Gastrocnemius medialis (tissue), 4 donors: ENCODE data around the gene ABCB4. TPM values are rescaled to one million over a fixed set of nuclear protein-coding genes. Genes with fewer than 3 reads are reported as not detected.

Experiments used
- ATAC-seq, 2 donors: fragments of 150-250 bp; one replicate each; pipeline ENCODE4 v1.9.1; 2016
- DNase-seq, 2 donors: peaks; one replicate each; pipeline ENCODE4 v3.0.0-alpha.2; 2019
- H3K27ac ChIP-seq, 4 donors: fragments of 200-600 bp; sonication (generic); 1 replicate in 1 of 4; 2 replicates in 3 of 4; pipeline ENCODE4 v1.5.1; 2016 to 2018; ENCODE audit warnings: mild to moderate bottlenecking in 2 of 4, moderate library complexity in 1 of 4
- H3K27me3 ChIP-seq, 3 donors: fragments of 200-600 bp; sonication (generic) in 2 of 3; 1 replicate in 1 of 3; 2 replicates in 2 of 3; pipeline versions ENCODE4 v1.5.1 to v1.6.0; 2016 to 2019; ENCODE audit warnings: mild to moderate bottlenecking in 1 of 3, moderate library complexity in 1 of 3
- H3K36me3 ChIP-seq, 2 donors: fragments of 200-600 bp; sonication (generic) in 1 of 2; one replicate each; pipeline ENCODE4 v1.5.1; 2017 to 2018
- H3K4me1 ChIP-seq, 2 donors: fragments of 200-600 bp; sonication (generic) in 1 of 2; one replicate each; pipeline ENCODE4 v1.5.1; 2016 to 2017; ENCODE audit warnings: mild to moderate bottlenecking in 2 of 2
- H3K4me3 ChIP-seq, 4 donors: fragments of 200-600 bp; sonication (generic) in 3 of 4; 1 replicate in 1 of 4; 2 replicates in 3 of 4; pipeline ENCODE4 v1.5.1; 2016 to 2019; ENCODE audit warnings: mild to moderate bottlenecking in 2 of 4
- H3K9me3 ChIP-seq, 3 donors: fragments of 200-600 bp; sonication (generic) in 2 of 3; 1 replicate in 1 of 3; 2 replicates in 2 of 3; pipeline ENCODE4 v1.5.1; 2016 to 2019
- POLR2A ChIP-seq, 2 donors: fragments of 450-650 bp; IDR thresholded peaks; one replicate each; pipeline ENCODE4 v1.6.1; 2017; ENCODE audit warnings: antibody characterized with exemption in 2 of 2, mild to moderate bottlenecking in 2 of 2, moderate library complexity in 2 of 2
- in situ Hi-C, 4 donors: fragments of 200-750 bp; cut with MboI; loops; one replicate each; pipeline versions ENCODE4 v1.15.0 to v1.8.0; 2017; ENCODE audit warnings: low sequenced_read_pairs in 4 of 4
- intact Hi-C: fragments of 100-400 bp; cut with DNase I; formaldehyde crosslinking; loops from one replicate; pipeline ENCODE4 v1.15.1; 2023; ENCODE audit warnings: low total_unique reads
- total RNA-seq, 4 donors: library from RNA; depleted of rRNA; stranded (reverse); fragments of >200 nt; gene quantifications; one replicate each; pipeline versions ENCODE4 v1.1.0 to v1.2.3, GENCODE V29; 2016
- TF ChIP-seq, protein P1 (sequence below), 5 experiments: fragments of 450-650 bp in 3 of 5; fragments of 200-600 bp in 2 of 5; sonication (generic) in 2 of 5; IDR thresholded peaks in 4 of 5; conservative IDR thresholded peaks in 1 of 5; 1 replicate in 4 of 5; 2 replicates in 1 of 5; pipeline ENCODE4 v1.5.1; 2016 to 2019; ENCODE audit warnings: antibody characterized with exemption in 5 of 5, mild to moderate bottlenecking in 3 of 5, moderate library complexity in 3 of 5

ABCB4 gene
- total RNA-seq, 4 donors from 2014 or later = 0.61 to 2.3 (median 1.1) TPM

DNA sequence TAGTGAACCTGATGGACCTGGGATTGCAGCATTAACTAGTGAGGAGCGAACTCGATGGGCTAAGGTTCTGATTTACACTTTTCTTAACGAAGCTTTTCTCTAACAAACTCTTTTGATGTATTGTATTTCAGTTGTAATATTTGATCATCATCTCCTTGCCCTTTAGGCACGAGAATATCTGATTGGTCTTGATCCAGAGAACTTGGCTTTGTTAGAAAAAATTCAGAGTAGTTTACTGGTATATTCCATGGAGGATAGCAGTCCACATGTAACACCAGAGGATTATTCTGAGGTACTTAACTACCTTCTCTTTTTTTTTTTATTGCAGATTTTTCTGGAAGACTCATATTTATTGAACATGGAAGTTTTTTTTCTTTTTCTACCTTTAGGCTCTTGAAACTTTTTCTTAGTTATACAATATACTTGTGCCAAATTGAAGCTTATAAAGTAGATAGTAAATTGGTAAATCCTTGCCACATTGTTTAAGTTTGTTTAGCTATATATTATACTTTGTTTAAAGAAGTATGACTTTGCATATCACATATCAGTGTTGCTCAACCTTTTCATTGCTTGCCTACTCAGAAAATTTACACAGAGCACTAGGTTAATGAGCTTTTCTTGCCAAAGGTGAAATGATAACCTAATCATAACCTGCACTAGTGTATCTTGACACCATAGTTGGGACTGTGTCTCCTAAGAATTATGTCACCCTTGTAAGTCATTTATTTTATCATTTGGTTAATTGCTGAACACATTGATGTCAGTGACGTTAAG lies 99.6 kb downstream of the ABCB4 start:
- Histone ChIP-seq H3K27me3 (no peaks in the 10 kb centered on the region), H3K36me3 (peaks cover 0 to 8% of the 10 kb centered on the region in 2 donors), H3K9me3 (no peaks in the 10 kb centered on the region), H3K4me3 (no peak overlapping the region), H3K27ac (no peak overlapping the region), H3K4me1 (no peaks in the 10 kb centered on the region)
- ATAC-seq = no peak
- in situ Hi-C loops (no loop called here), intact Hi-C loops (no loop called here)
- TF ChIP-seq POLR2A (IDR thresholded peaks at IDR 0.05) = no peak
- TF ChIP-seq, protein P1, sequence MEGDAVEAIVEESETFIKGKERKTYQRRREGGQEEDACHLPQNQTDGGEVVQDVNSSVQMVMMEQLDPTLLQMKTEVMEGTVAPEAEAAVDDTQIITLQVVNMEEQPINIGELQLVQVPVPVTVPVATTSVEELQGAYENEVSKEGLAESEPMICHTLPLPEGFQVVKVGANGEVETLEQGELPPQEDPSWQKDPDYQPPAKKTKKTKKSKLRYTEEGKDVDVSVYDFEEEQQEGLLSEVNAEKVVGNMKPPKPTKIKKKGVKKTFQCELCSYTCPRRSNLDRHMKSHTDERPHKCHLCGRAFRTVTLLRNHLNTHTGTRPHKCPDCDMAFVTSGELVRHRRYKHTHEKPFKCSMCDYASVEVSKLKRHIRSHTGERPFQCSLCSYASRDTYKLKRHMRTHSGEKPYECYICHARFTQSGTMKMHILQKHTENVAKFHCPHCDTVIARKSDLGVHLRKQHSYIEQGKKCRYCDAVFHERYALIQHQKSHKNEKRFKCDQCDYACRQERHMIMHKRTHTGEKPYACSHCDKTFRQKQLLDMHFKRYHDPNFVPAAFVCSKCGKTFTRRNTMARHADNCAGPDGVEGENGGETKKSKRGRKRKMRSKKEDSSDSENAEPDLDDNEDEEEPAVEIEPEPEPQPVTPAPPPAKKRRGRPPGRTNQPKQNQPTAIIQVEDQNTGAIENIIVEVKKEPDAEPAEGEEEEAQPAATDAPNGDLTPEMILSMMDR (IDR thresholded peaks at IDR 0.05 in 4 of 5, conservative IDR thresholded peaks at IDR 0.05 in 1 of 5) = no peak
- DNase-seq = no peak

DNA sequence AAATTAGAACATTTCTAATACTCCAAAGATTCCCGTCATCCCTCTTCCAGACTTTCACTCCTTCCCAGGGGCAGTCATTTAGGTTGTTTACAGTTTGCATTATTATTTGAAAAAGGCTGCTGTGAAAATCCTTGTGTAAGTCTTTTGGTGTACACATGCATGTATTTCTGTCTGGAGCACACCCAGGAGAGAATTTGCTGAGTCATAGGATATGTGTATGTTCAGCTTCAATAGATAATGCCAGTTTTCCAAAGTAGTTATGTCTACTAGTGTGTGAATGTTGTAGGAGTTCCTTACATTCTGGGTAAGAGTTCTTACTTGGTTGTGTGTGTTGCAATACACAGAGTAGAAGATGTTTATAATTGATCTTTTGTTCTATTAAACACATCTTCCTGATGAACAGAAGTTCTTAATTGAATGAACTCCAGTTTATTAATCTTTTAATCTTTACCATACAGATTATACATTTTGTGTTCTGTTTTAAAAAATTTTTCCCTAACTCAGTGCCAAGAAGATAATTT lies 104.8 kb downstream of the ABCB4 start:
- Histone ChIP-seq H3K27me3 (no peaks in the 10 kb centered on the region), H3K27ac (no peak overlapping the region), H3K4me3 (no peak overlapping the region), H3K4me1 (no peaks in the 10 kb centered on the region), H3K9me3 (no peaks in the 10 kb centered on the region), H3K36me3 (no peaks in the 10 kb centered on the region)
- ATAC-seq (no peak), DNase-seq (no peak)
- intact Hi-C loops (loop anchor here (2.0 kb wide), 1 partner anchor 32 kb away; no protein-coding TSS in a partner anchor), in situ Hi-C loops (no loop called here)
- TF ChIP-seq, protein P1 (IDR thresholded peaks at IDR 0.05 in 4 of 5, conservative IDR thresholded peaks at IDR 0.05 in 1 of 5) = no peak
- TF ChIP-seq POLR2A (IDR thresholded peaks at IDR 0.05) = no peak

DNA sequence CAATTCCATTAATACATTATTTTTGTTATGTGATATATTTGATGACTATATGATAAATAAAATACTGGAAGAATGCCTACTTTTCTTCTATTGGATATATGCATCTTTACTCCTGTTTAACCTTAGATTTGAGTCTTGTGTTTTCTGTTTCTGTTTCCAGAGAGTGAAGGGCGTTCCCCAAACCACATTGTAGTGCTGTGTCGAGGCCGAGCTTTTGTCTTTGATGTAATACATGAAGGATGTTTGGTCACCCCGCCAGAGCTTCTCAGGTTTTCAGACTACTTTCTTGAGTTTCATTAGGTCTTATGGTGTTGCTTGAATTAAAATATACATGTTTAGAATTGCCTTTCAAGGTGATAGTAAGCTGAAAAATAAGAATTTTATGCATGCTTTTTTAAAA lies 106.3 kb downstream of the ABCB4 start:
- in situ Hi-C loops (no loop called here), intact Hi-C loops (no loop called here)
- Histone ChIP-seq H3K9me3 (no peaks in the 10 kb centered on the region), H3K4me1 (no peaks in the 10 kb centered on the region), H3K27ac (no peak overlapping the region), H3K36me3 (no peaks in the 10 kb centered on the region), H3K4me3 (no peak overlapping the region), H3K27me3 (no peaks in the 10 kb centered on the region)
- no peak for DNase-seq
- TF ChIP-seq, protein P1 (IDR thresholded peaks at IDR 0.05 in 4 of 5, conservative IDR thresholded peaks at IDR 0.05 in 1 of 5) = no peak
- no peak for TF ChIP-seq POLR2A (IDR thresholded peaks at IDR 0.05)
- ATAC-seq = no peak

DNA sequence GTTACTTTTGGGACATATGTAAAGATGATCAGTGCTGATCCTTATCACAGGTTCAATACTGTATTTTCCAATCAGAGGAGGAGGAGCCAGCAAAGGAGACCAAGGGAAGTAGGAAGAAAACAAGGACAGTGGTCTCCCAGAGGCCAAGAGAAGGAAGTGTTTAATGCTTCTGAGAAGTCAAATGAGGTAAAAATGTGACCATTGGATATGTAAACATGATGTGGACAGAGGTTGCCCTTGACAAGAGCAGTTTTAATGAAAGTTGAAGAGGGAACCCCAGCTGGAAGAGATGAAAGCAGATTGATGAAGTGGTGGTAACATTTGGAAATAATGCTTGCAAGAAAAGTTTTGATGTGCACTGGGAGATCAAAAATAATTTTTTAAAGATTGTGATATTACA lies 111.2 kb downstream of the ABCB4 start:
- in situ Hi-C loops = no loop called here
- Histone ChIP-seq H3K36me3 (peaks cover 0 to 8% of the 10 kb centered on the region in 2 donors), H3K4me1 (peaks cover 6 to 9% of the 10 kb centered on the region in 2 donors)

More for the DNA sequence above, 111.2 kb downstream of the ABCB4 start:
- H3K27me3 ChIP-seq = no peaks in the 10 kb centered on the region
- no peak for ATAC-seq
- intact Hi-C loops = no loop called here
- H3K4me3 ChIP-seq = no peak overlapping the region
- H3K9me3 ChIP-seq = no peaks in the 10 kb centered on the region
- no peak for TF ChIP-seq POLR2A (IDR thresholded peaks at IDR 0.05)
- TF ChIP-seq, protein P1 (IDR thresholded peaks at IDR 0.05 in 4 of 5, conservative IDR thresholded peaks at IDR 0.05 in 1 of 5) = no peak
- H3K27ac ChIP-seq = no peak overlapping the region
- DNase-seq = no peak
